ENCODE data around the gene HBG2.

HBG2 gene

DNA sequence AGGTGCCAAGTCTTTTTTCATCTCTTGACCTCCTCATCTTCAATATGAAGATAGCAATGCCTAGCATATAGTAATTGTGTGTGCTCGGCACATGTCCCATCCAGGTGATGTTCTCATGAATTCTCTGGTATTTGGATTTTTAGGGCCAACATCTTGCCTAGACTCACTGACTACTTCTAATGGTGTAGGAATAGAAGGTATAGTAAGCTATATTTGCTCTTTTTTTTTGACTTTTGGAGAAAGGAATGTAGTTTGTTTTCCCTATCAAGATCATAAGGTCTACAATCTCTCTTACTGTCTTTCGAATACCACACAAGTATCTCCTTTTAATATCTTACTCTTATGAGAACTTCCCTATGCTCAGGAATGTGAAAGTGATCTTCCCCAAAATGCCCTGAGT lies 23.5 kb downstream of the HBG2 start:
- DNase-seq (ENCODE audit: low spot score), result no peak

DNA sequence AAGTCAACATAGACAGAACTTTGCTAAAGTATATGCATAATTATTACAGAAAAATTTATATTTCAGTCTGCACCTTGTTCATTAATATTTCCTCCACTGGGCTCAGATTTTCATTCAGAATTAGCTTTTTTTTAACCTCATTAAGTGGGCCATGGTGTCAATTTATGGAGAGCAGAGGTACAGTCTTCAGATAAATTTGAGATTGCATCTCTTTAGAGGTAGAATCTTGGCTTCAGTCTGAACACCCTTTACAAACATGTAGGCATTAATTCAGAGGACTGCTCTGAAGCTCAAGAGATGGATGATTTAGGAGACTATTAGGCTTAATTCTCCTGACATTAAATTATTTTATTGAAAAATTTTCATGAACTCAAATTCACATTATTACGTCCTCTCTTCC lies 24.3 kb downstream of the HBG2 start:
- DNase-seq (ENCODE audit: low spot score), result no peak

- no peak for DNase-seq (ENCODE audit: low spot score)
These were observed 24.8 kb downstream of the HBG2 start for GRCh38 chr11:5229796-5230195.

- no peak for DNase-seq (ENCODE audit: low spot score)
These were observed 25.2 kb downstream of the HBG2 start for GRCh38 chr11:5229356-5229755.

GRCh38 chr11:5228124-5228523 lies 26.5 kb downstream of the HBG2 start:
- no peak for DNase-seq (ENCODE audit: low spot score)

DNA sequence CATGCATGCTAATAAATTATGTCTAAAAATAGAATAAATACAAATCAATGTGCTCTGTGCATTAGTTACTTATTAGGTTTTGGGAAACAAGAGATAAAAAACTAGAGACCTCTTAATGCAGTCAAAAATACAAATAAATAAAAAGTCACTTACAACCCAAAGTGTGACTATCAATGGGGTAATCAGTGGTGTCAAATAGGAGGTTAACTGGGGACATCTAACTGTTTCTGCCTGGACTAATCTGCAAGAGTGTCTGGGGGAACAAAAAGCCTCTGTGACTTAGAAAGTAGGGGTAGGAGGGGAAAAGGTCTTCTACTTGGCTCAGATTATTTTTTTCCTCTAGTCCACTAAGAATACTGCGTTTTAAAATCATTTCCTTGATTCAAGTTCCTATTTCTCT lies 26.9 kb downstream of the HBG2 start:
- DNase-seq (ENCODE audit: low spot score), result no peak

GRCh38 chr11:5226732-5227310 lies 27.8 kb downstream of the HBG2 start, which contains the start of gene HBB:
Gene HBB, minus strand, starts transcription at chr11:5227071. Its CDS starts 50 bp downstream, at chr11:5227021.
- DNase-seq (ENCODE audit: low spot score), result no peak

GRCh38 chr11:5225480-5225871 lies 29.1 kb downstream of the HBG2 start:
- DNase-seq (ENCODE audit: low spot score), result no peak

DNA sequence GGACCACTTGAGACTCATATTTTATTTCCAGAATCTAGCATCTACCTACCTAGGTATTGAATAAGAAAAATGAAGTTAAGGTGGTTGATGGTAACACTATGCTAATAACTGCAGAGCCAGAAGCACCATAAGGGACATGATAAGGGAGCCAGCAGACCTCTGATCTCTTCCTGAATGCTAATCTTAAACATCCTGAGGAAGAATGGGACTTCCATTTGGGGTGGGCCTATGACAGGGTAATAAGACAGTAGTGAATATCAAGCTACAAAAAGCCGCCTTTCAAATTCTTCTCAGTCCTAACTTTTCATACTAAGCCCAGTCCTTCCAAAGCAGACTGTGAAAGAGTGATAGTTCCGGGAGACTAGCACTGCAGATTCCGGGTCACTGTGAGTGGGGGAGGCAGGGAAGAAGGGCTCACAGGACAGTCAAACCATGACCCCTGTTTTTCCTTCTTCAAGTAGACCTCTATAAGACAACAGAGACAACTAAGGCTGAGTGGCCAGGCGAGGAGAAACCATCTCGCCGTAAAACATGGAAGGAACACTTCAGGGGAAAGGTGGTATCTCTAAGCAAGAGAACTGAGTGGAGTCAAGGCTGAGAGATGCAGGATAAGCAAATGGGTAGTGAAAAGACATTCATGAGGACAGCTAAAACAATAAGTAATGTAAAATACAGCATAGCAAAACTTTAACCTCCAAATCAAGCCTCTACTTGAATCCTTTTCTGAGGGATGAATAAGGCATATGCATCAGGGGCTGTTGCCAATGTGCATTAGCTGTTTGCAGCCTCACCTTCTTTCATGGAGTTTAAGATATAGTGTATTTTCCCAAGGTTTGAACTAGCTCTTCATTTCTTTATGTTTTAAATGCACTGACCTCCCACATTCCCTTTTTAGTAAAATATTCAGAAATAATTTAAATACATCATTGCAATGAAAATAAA lies 29.8 kb downstream of the HBG2 start:
- no peak for DNase-seq (ENCODE audit: low spot score)

- DNase-seq (ENCODE audit: low spot score), result no peak
These were observed 30.9 kb downstream of the HBG2 start for GRCh38 chr11:5223686-5224085.

DNA sequence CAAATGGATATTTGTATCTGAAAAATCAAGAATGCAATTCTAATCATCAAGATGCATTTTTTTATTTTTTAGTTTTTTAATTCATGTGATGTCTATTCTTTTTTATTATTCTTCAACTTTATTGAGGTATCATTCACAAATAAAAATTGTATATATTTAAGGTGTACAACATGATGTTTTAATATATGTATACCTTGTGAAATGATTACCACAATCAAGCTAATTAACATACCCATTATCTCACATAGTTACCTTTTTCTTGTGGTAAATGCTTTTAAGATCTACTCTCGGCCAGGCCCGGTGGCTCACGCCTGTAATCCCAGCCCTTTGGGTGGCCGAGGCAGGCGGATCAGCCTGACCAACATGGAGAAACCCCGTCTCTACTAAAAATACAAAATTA lies 31.4 kb downstream of the HBG2 start:
- DNase-seq (ENCODE audit: low spot score), result no peak

DNA sequence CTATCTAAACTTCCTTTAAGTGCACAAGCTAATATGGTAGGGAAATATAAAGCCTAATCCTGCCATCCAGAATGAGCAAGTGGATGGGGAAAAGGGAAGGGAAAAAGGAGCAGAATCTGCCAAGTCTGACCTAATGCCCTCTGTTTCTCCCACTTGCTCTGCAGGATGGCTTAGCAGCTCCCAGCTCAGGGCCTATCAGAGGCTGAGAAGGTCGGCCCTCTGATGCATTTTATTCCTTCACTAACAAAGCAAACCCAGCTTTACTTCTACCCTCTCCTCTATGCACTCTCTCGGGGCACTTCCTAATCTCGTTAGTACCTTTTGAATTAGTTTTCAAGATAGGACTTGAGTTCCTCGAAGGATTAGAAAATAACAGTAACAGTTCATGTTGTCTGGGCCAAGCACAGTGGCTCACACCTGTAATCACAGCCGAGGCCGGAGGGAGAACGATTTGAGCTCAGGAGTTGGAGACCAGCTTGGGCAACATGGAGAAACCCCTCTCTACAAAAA lies 44.1 kb downstream of the HBG2 start:
- DNase-seq (ENCODE audit: low spot score), result no peak

DNA sequence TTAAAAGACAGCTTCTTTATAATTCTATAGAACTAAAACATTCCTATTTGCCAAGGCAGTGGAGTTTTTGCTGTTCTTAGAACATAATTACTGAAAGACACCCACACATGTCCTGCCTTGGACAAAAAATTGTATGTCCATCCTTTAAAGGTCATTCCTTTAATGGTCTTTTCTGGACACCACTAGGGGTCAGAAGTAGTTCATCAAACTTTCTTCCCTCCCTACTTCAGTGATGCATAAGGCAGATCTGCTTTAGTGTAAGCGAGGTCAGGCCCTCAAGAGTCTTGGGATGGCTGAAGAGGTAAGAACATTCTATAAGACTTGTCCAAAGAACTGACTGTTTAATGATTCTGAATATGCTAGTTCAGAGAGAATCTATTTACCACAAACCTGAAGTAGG lies 49.8 kb downstream of the HBG2 start:
- peak; percentile 24 for DNase-seq (ENCODE audit: low spot score)

DNA sequence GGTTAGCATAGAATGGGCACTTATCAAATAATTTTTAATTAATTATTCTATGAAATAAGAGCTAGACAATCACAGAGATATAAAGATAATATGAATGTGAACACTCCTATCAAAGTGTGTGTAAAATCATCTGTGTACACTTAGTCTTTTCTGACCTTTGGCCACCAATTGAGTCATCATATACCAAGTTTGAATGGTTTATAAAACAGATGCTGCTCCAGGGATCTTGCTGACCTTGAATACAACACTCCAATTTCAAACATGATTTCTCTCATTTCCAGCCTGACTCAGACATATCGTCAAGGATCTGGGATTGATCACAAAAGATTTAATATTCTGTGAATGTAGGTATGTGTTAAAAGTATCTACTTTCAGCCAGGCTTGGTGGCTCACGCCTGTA lies 51.2 kb downstream of the HBG2 start:
- no peak for DNase-seq (ENCODE audit: low spot score)
